Hematopoietic multipotent progenitor cell treated with erythropoietin and hydrocortisone succinate and interleukin-3 and kit ligand, for 4 days (in vitro differentiated cells): ENCODE measurements around the gene CAPN13.

Source experiments
- DNase-seq: peaks from one replicate; pipeline ENCODE4 v3.0.0-alpha.2; 2015

The CAPN13 gene

GRCh38 chr2:30697242-30698103 lies 109.8 kb downstream of the CAPN13 start:
- DNase-seq, result peak; percentile 30

- no peak for DNase-seq
Observed at GRCh38 chr2:30695749-30696148, 111.5 kb downstream of the CAPN13 start.

- DNase-seq, result no peak
Observed at GRCh38 chr2:30694286-30695055, 112.8 kb downstream of the CAPN13 start.

GRCh38 chr2:30693821-30694281 lies 113.4 kb downstream of the CAPN13 start:
- DNase-seq, result no peak

GRCh38 chr2:30692829-30693275 lies 114.4 kb downstream of the CAPN13 start:
- peak; percentile 19 for DNase-seq

- peak; percentile 20 for DNase-seq
Observed at GRCh38 chr2:30691948-30692828, 115.1 kb downstream of the CAPN13 start.

- no peak for DNase-seq
Observed at GRCh38 chr2:30691091-30691947, 115.9 kb downstream of the CAPN13 start.

GRCh38 chr2:30690126-30690561 lies 117.1 kb downstream of the CAPN13 start:
- DNase-seq, result no peak

GRCh38 chr2:30689496-30690125 lies 117.6 kb downstream of the CAPN13 start:
- DNase-seq, result no peak

GRCh38 chr2:30688956-30689401 lies 118.3 kb downstream of the CAPN13 start:
- DNase-seq, result no peak

GRCh38 chr2:30686669-30687068 lies 120.6 kb downstream of the CAPN13 start:
- DNase-seq, result no peak

- DNase-seq, result peak; percentile 24
Observed at GRCh38 chr2:30686000-30686399, 121.2 kb downstream of the CAPN13 start.

GRCh38 chr2:30684996-30685395 lies 122.2 kb downstream of the CAPN13 start:
- DNase-seq, result no peak

GRCh38 chr2:30684516-30684915 lies 122.7 kb downstream of the CAPN13 start:
- DNase-seq, result no peak

GRCh38 chr2:30684026-30684425 lies 123.2 kb downstream of the CAPN13 start:
- no peak for DNase-seq

- DNase-seq, result peak; percentile 59
Observed at GRCh38 chr2:30683236-30683956, 123.8 kb downstream of the CAPN13 start.

GRCh38 chr2:30681022-30681421 lies 126.2 kb downstream of the CAPN13 start:
- no peak for DNase-seq

GRCh38 chr2:30680121-30680520 lies 127.1 kb downstream of the CAPN13 start:
- no peak for DNase-seq

- DNase-seq, result no peak
Observed at GRCh38 chr2:30679426-30680088, 127.7 kb downstream of the CAPN13 start.
